Spleen (tissue), 11 donors: Measurements from ENCODE around the gene FHL2. TPM values are rescaled to one million over a fixed set of nuclear protein-coding genes. Genes with fewer than 3 reads are reported as not detected.

Source experiments
- DNase-seq: peaks from one replicate; pipeline ENCODE4 v3.0.0-alpha.2; 2020
- H3K27ac ChIP-seq, 8 donors: fragments of 200-600 bp; sonication (generic) in 7 of 8; 1 replicate in 4 of 8; 2 replicates in 4 of 8; pipeline versions ENCODE4 v1.5.0 to v1.8.0; 2016 to 2021; ENCODE audit warnings: inconsistent platforms in 4 of 8, mild to moderate bottlenecking in 4 of 8, moderate library complexity in 1 of 8
- H3K27me3 ChIP-seq, 7 donors: fragments of 200-600 bp; sonication (generic) in 6 of 7; replicated peaks in 1 of 7; 1 replicate in 4 of 7; 2 replicates in 3 of 7; pipeline versions ENCODE4 v1.5.0 to v1.8.0; 2016 to 2021; ENCODE audit warnings: inconsistent platforms in 3 of 7, mild to moderate bottlenecking in 1 of 7
- H3K36me3 ChIP-seq, 6 donors: fragments of 200-600 bp; sonication (generic) in 5 of 6; 1 replicate in 4 of 6; 2 replicates in 2 of 6; pipeline versions ENCODE4 v1.5.0 to v1.8.0; 2016 to 2021; ENCODE audit warnings: inconsistent platforms in 2 of 6
- H3K4me1 ChIP-seq, 6 donors: fragments of 200-600 bp; sonication (generic) in 5 of 6; 1 replicate in 3 of 6; 2 replicates in 3 of 6; pipeline versions ENCODE4 v1.5.0 to v1.8.0; 2016 to 2021; ENCODE audit warnings: inconsistent platforms in 3 of 6
- H3K4me3 ChIP-seq, 8 donors: fragments of 200-600 bp; sonication (generic) in 7 of 8; 1 replicate in 4 of 8; 2 replicates in 4 of 8; pipeline versions ENCODE4 v1.5.0 to v1.8.0; 2016 to 2021; ENCODE audit warnings: inconsistent platforms in 4 of 8, mild to moderate bottlenecking in 4 of 8, moderate library complexity in 2 of 8
- H3K9me3 ChIP-seq, 8 donors: fragments of 200-600 bp; sonication (generic) in 7 of 8; 1 replicate in 4 of 8; 2 replicates in 4 of 8; pipeline versions ENCODE4 v1.5.0 to v1.8.0; 2016 to 2021; ENCODE audit warnings: inconsistent platforms in 4 of 8
- POLR2A ChIP-seq, 3 donors: fragments of 450-650 bp; IDR thresholded peaks; one replicate each; pipeline ENCODE4 v1.5.1; 2017; ENCODE audit warnings: antibody characterized with exemption in 3 of 3, mild to moderate bottlenecking in 1 of 3
- POLR2AphosphoS5 ChIP-seq, 3 donors: sonication (generic); formaldehyde crosslinking; IDR thresholded peaks; one replicate each; pipeline ENCODE4 v1.5.1; 2017; ENCODE audit warnings: antibody characterized with exemption in 3 of 3
- WGBS, 5 donors: extraction: QIAGEN DNeasy Blood & Tissue Kit in 3 of 5; methylation state at CpG; one replicate each; pipeline versions ENCODE4 v1.1.5 to v1.1.7; 2013 to 2018; 5-methylcytosine and 5-hydroxymethylcytosine counted together
- intact Hi-C: fragments of 100-400 bp; cut with DNase I; formaldehyde crosslinking; loops from one replicate; pipeline ENCODE4 v1.15.0; 2023; ENCODE audit warnings: low total_unique reads
- polyA plus RNA-seq, 3 donors: library from polyadenylated mRNA; stranded (reverse); fragments of 200-250 nt; gene quantifications; one replicate each; pipeline ENCODE4 v1.2.1, GENCODE V29; 2013
- total RNA-seq, 7 donors: library from RNA; depleted of rRNA in 3 of 7; stranded (reverse); fragments of >200 nt in 3 of 7; fragmentation: NEBNext Ultra II Directional in 4 of 7; extraction: Animal tissue kit (Norgen Biotek cat#: 25700) in 4 of 7; gene quantifications; one replicate each; pipeline versions ENCODE4 v1.1.0 to v1.2.1, GENCODE V29; 2016 to 2021
- TF ChIP-seq, protein P1 (sequence below), 11 experiments: fragments of 200-600 bp in 7 of 11; fragments of 450-650 bp in 4 of 11; sonication (generic) in 4 of 11; IDR thresholded peaks in 8 of 11; conservative IDR thresholded peaks in 3 of 11; 1 replicate in 7 of 11; 2 replicates in 4 of 11; pipeline versions ENCODE4 v1.4.0 to v1.8.0; 2016 to 2021; ENCODE audit warnings: antibody characterized with exemption in 11 of 11, inconsistent platforms in 4 of 11, mild to moderate bottlenecking in 1 of 11
- donor health status: healthy with polysubstance abuse.
- donor health status: DM: no; HTN: no; CAD: no; lungs with moderate emphysema.
- donor health status: DM: no; HTN: no; CAD: no.
- donor health status: Bipolar disorder and iron deficiency.
- donor health status: healthy.
- donor health status: DM: no; HTN: no; CAD: no.
- donor health status: DM: yes; HTN: yes; CAD: no.

The FHL2 gene
- total and polyA plus RNA-seq, 10 donors = 6.8 to 27.4 (median 18.9) TPM

GRCh38 chr2:105445498-105445897 is 46.6 kb upstream of the FHL2 start:
- no peaks in the 10 kb centered on the region for H3K4me1 ChIP-seq
- intact Hi-C loops = no loop called here

GRCh38 chr2:105443617-105444598 is 45.1 kb upstream of the FHL2 start:
- Histone ChIP-seq H3K27ac (no peak overlapping the region), H3K9me3 (no peaks in the 10 kb centered on the region), H3K4me3 (no peak overlapping the region), H3K4me1 (peaks cover 0 to 8% (median 3%) of the 10 kb centered on the region in 6 donors), H3K36me3 (no peaks in the 10 kb centered on the region), H3K27me3 (peaks cover 0 to 12% (median 0%) of the 10 kb centered on the region in 7 donors)
- no peak for DNase-seq
- WGBS, 5 donors = 81 to 89% (median 82%) methylated on average over 10 of the region's 10 CpGs
- TF ChIP-seq POLR2AphosphoS5 (IDR thresholded peaks at IDR 0.05) (no peak), POLR2A (IDR thresholded peaks at IDR 0.05) (no peak)
- TF ChIP-seq, protein P1, sequence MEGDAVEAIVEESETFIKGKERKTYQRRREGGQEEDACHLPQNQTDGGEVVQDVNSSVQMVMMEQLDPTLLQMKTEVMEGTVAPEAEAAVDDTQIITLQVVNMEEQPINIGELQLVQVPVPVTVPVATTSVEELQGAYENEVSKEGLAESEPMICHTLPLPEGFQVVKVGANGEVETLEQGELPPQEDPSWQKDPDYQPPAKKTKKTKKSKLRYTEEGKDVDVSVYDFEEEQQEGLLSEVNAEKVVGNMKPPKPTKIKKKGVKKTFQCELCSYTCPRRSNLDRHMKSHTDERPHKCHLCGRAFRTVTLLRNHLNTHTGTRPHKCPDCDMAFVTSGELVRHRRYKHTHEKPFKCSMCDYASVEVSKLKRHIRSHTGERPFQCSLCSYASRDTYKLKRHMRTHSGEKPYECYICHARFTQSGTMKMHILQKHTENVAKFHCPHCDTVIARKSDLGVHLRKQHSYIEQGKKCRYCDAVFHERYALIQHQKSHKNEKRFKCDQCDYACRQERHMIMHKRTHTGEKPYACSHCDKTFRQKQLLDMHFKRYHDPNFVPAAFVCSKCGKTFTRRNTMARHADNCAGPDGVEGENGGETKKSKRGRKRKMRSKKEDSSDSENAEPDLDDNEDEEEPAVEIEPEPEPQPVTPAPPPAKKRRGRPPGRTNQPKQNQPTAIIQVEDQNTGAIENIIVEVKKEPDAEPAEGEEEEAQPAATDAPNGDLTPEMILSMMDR (IDR thresholded peaks at IDR 0.05 in 8 of 11, conservative IDR thresholded peaks at IDR 0.05 in 3 of 11) = no peak
- intact Hi-C loops = no loop called here

More at GRCh38 chr2:105445498-105445897, 46.6 kb upstream of the FHL2 start:
- H3K27me3 ChIP-seq = peaks cover 0 to 21% (median 0%) of the 10 kb centered on the region in 7 donors
- no peaks in the 10 kb centered on the region for H3K36me3 ChIP-seq
- WGBS, 5 donors = 65 to 90% (median 85%) methylated on average over 5 of the region's 5 CpGs
- H3K27ac ChIP-seq = no peak overlapping the region
- H3K4me3 ChIP-seq = no peak overlapping the region
- TF ChIP-seq POLR2A (IDR thresholded peaks at IDR 0.05) (no peak), POLR2AphosphoS5 (IDR thresholded peaks at IDR 0.05) (no peak)
- TF ChIP-seq, protein P1 (IDR thresholded peaks at IDR 0.05 in 8 of 11, conservative IDR thresholded peaks at IDR 0.05 in 3 of 11) = no peak
- H3K9me3 ChIP-seq = no peaks in the 10 kb centered on the region
- DNase-seq = no peak

DNA sequence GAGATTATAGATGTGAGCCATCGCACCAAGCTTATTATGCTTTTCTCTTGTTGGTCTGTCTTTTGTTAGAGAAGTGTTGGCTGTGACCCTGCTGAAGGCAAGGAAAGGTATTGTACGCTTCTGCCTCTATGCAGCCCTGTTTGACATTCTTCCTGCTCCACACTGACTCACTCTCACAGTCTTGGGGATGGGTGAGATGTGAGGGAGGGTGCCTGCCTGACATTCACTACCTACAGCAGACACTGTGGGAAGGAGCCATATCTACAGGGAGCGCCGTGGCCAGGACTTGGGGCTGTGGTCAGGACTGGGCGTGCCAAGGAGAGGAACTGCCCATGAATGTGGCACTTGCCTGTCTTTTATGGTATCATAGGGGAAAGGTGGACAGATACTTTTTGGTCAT is 43.9 kb upstream of the FHL2 start:
- H3K27me3 ChIP-seq = peaks cover 0 to 11% (median 0%) of the 10 kb centered on the region in 7 donors
- TF ChIP-seq POLR2AphosphoS5 (IDR thresholded peaks at IDR 0.05) = no peak
- TF ChIP-seq, protein P1 (IDR thresholded peaks at IDR 0.05 in 8 of 11, conservative IDR thresholded peaks at IDR 0.05 in 3 of 11) = no peak
- TF ChIP-seq POLR2A (IDR thresholded peaks at IDR 0.05) = no peak
- no peak overlapping the region for H3K27ac ChIP-seq
- no peak for DNase-seq
- WGBS, 5 donors = 88 to 97% (median 94%) methylated on average over 5 of the region's 5 CpGs
- H3K9me3 ChIP-seq = no peaks in the 10 kb centered on the region
- no peak overlapping the region for H3K4me3 ChIP-seq
- no peaks in the 10 kb centered on the region for H3K36me3 ChIP-seq
- peaks cover 0 to 19% (median 8%) of the 10 kb centered on the region in 6 donors for H3K4me1 ChIP-seq
- intact Hi-C loops = no loop called here

GRCh38 chr2:105442056-105442455 is 43.2 kb upstream of the FHL2 start:
- no peaks in the 10 kb centered on the region for H3K36me3 ChIP-seq
- TF ChIP-seq POLR2A (IDR thresholded peaks at IDR 0.05) (no peak), POLR2AphosphoS5 (IDR thresholded peaks at IDR 0.05) (no peak)
- TF ChIP-seq, protein P1 (IDR thresholded peaks at IDR 0.05 in 8 of 11, conservative IDR thresholded peaks at IDR 0.05 in 3 of 11) = no peak
- 89 to 98% (median 95%) methylated on average over 2 of the region's 2 CpGs for WGBS, 5 donors
- no peak overlapping the region for H3K27ac ChIP-seq
- no peaks in the 10 kb centered on the region for H3K9me3 ChIP-seq
- peaks cover 0 to 19% (median 8%) of the 10 kb centered on the region in 6 donors for H3K4me1 ChIP-seq
- H3K4me3 ChIP-seq = no peak overlapping the region
- peaks cover 0 to 12% (median 0%) of the 10 kb centered on the region in 7 donors for H3K27me3 ChIP-seq
- no peak for DNase-seq
- intact Hi-C loops = no loop called here
